ENCODE measurements around the gene ACTR10. TPM values are rescaled to one million over a fixed set of nuclear protein-coding genes. Genes with fewer than 3 reads are reported as not detected.
A peak's percentile ranks its signal among the peaks of the same experiment; 100 is the strongest.

Gene ACTR10
- total RNA-seq, 2 donors from 2014 or later, result 52.9 to 53.8 TPM

DNA sequence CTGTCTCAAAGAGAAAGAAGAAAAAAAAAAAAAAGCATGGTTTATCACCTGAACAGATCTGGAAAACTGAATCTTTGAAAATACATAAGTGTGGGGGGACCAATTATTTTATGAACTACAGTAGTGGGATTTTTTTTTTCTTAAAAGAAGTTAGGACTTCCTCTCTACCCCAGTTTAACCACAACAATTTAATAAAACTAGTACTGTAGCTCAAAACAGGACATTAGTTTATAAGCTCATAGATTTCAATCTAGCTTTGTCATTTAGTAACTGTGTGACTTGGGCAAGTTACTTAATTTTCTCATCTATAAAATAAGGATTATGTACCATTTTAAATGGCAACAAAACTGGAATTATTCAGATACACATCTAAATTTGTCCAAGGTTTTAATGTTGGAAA is 74.9 kb downstream of the ACTR10 start:
- DNase-seq (no peak), ATAC-seq (no peak)
- intact Hi-C loops (cut with DNase I, micrococcal nuclease), result no loop called here

- no peak for DNase-seq
- intact Hi-C loops (cut with DNase I, micrococcal nuclease), result no loop called here
- ATAC-seq, result no peak
These were observed 75.7 kb downstream of the ACTR10 start for GRCh38 chr14:58275527-58276190.

- ATAC-seq, result no peak
- intact Hi-C loops (cut with DNase I, micrococcal nuclease), result no loop called here
- DNase-seq, result no peak
These were observed 76.3 kb downstream of the ACTR10 start for GRCh38 chr14:58276208-58276607.

GRCh38 chr14:58278177-58278576 is 78.2 kb downstream of the ACTR10 start:
- DNase-seq, result no peak
- intact Hi-C loops (cut with DNase I, micrococcal nuclease), result no loop called here
- no peak for ATAC-seq

DNA sequence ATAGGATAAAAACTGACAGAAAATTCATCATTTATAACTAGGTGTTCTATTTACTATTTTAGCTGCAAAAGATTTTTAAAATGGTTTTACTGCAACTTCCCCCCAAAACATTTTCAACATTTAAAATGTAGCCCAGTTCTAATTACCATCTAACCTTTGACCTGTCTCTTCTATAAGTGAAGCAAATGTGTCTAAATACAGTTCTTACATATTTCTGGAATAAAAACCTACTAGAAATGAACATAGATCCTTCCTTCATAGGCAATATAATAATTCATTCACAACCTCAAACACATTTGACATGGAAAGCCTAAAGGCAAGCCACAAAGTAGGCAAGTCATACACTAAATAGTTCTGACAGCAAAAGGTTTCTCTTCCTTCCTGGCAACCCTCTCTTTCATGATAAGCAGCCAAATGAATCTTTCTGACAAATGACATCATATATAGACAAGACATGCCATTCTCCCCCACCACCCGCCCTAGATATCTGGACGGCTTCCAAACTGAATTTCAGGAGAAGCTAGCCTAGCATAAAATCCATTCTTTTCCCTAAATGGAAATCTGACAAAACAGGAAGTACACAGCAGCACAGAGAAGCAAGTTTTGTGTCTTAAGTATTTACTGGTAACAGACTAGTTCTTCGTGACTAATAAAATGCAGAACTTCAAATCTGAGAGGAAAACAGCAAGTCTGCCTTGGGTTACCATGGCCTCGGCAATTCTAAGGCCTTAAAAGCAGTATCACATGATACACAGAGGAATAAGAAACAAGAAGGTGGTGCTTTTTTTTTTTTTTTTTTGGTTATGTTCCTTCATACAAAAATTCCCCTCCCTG is 81.2 kb downstream of the ACTR10 start:
- ATAC-seq (peak; percentile 51), DNase-seq (peak in 1 of 2 donors; percentile 58)
- intact Hi-C loops (cut with DNase I, micrococcal nuclease), result no loop called here

GRCh38 chr14:58281969-58282368 is 82.0 kb downstream of the ACTR10 start:
- no peak for ATAC-seq
- DNase-seq, result no peak
- intact Hi-C loops (cut with DNase I, micrococcal nuclease), result no loop called here

DNA sequence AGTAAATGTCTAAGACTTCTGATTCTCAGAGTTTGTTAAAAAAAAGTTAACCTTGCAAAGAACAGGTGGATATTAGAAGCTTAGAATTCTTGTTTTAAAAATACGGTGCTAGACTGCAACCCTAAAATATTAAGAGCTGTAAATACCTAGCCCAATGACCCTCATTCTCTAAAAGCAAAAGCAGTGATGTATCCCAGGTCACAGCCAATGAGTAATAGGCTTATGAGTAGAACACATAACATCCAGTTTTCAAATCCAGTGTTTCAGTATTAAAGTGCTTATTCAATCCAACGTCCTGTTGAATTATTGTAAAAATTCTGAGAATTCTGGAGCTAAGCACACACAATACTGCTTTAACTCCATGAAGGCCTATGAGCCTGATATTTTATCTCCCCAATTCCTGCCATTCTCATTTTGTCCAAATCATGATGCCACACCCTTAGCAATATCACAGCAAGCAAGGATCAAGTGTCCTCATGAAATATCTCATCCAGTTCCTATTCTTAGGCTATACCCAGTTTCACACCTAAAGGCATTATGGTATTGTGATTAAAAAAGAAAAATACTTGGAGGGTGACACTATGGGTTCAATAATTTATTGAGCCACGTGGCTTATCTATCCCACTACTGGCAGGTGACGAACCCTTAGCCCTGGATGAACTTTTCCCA is 83.1 kb downstream of the ACTR10 start:
- ATAC-seq (no peak), DNase-seq (no peak)
- intact Hi-C loops (cut with DNase I, micrococcal nuclease), result no loop called here

DNA sequence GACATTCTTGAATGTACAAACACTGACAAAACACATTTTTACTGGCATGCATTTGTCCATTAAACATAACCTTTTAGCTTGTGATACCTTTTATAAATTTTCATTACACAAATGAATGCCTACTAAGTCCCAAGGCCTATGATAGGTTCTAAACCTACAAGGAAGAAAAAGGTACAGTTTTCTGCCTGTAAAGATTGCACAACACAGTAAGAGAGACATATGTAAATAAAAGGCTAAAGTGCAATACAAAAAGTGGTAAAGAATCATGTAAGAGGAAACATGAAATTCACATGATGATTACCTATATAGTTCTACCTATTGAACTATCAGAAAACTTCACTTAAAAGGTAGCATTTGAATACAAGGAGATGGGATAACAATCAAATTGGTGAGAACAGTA is 83.8 kb downstream of the ACTR10 start:
- DNase-seq, result no peak
- ATAC-seq, result peak; percentile 90
- intact Hi-C loops (cut with DNase I, micrococcal nuclease), result no loop called here

DNA sequence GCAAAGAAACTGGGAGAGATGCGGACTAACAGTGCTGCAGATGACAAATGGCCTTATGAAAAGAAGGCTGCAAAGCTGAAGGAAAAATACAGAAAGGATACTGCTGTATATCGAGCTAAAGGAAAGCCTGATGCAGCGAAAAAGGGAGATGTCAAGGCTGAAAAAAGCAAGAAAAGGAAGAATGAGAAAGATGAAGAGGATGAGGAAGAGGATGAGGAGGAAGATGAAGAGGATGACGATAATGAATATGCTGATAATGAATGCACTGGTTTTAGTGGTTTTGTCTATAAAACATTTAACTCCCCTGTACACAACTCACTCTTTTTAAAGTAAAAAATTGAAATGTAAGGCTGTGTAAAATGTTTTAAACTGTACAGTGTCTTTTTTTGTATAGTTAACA is 85.2 kb downstream of the ACTR10 start:
- ATAC-seq (no peak), DNase-seq (no peak)
- intact Hi-C loops (cut with DNase I, micrococcal nuclease), result no loop called here

Other genes starting within 250 kb of the ACTR10 start
- 1 to 10 TPM in 1 of 2 donors, under 1 TPM in 1; 0.82 to 2.7 TPM for gene ARMH4, start 47.9 kb upstream of the ACTR10 start, total RNA-seq
- 100 to 1,000 TPM; 100 to 138 TPM for gene PSMA3, start 44.7 kb downstream of the ACTR10 start, total RNA-seq
- gene ARID4A, start 98.4 kb downstream of the ACTR10 start, total RNA-seq, result 10 to 100 TPM; 23.4 to 34.0 TPM
- under 1 TPM; 0.73 to 0.79 TPM for gene TOMM20L, start 195.8 kb downstream of the ACTR10 start, total RNA-seq
- gene TIMM9, start 227.4 kb downstream of the ACTR10 start, total RNA-seq, result 10 to 100 TPM; 22.8 to 25.5 TPM
- 10 to 100 TPM; 13.1 to 13.6 TPM for gene KIAA0586, start 227.6 kb downstream of the ACTR10 start, total RNA-seq